Measurements from ENCODE around the gene SPATA24. TPM values are rescaled to one million over a fixed set of nuclear protein-coding genes. Genes with fewer than 3 reads are reported as not detected.
A peak's percentile ranks its signal among the peaks of the same experiment; 100 is the strongest.

Gene SPATA24
- total RNA-seq, 1 donor from 2014 or later: 3.7 TPM

DNA sequence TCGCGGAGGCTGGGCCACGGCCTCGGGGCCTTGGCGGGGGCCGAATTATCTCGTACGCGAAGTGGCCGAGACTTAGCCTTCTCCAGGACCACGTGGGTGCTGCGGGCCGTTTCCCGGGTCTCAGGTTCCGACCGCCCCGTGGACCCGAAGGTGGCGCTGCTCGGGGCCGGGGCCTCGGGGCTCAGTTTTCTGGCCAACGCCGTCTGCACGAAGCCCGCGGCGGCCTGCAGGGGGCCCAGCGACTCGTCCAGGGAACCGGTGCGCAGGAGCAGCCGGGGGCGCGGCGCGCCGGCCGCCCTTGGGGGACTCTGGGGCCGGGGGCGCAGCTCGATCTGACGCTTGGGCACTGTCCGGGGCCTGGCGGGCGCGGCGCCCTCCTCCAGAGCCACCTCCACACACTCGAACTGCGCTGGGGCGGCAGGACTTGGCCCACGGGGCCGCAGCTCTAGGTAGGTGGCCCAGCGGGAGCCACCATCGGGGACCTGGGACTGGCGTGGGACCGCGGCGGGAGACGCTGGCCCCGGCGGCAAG lies 9.7 kb downstream of the SPATA24 start:
- Mint-ChIP-seq H3K36me3 (ENCODE audit: low read depth) (peaks cover 1% of the 10 kb centered on the region), H3K4me3 (ENCODE audit: unreplicated experiment) (peak overlapping the region; percentile 75), H3K27me3 (ENCODE audit: low read depth) (no peaks in the 10 kb centered on the region), H3K9me3 (ENCODE audit: low read depth) (no peaks in the 10 kb centered on the region), H3K4me1 (ENCODE audit: low read depth) (peaks cover 13% of the 10 kb centered on the region), H3K27ac (ENCODE audit: unreplicated experiment) (no peak overlapping the region)
- peak; percentile 78 for TF ChIP-seq CTCF (IDR thresholded peaks at IDR 0.05)
- peak; percentile 86 for DNase-seq (ENCODE audit: low spot score)

GRCh38 chr5:139393497-139394122 lies 10.3 kb downstream of the SPATA24 start:
- peak; percentile 74 for DNase-seq (ENCODE audit: low spot score)
- Mint-ChIP-seq H3K27ac (ENCODE audit: unreplicated experiment) (no peak overlapping the region), H3K9me3 (ENCODE audit: low read depth) (no peaks in the 10 kb centered on the region), H3K27me3 (ENCODE audit: low read depth) (no peaks in the 10 kb centered on the region), H3K36me3 (ENCODE audit: low read depth) (peaks cover 1% of the 10 kb centered on the region), H3K4me3 (ENCODE audit: unreplicated experiment) (peak overlapping the region; percentile 75), H3K4me1 (ENCODE audit: low read depth) (peaks cover 13% of the 10 kb centered on the region)
- no peak for TF ChIP-seq CTCF (IDR thresholded peaks at IDR 0.05)

- peaks cover 1% of the 10 kb centered on the region for H3K36me3 Mint-ChIP-seq (ENCODE audit: low read depth)
- H3K4me3 Mint-ChIP-seq (ENCODE audit: unreplicated experiment): peak overlapping the region; percentile 75
- peak overlapping the region; percentile 27 for H3K27ac Mint-ChIP-seq (ENCODE audit: unreplicated experiment)
- peak; percentile 79 for TF ChIP-seq CTCF (IDR thresholded peaks at IDR 0.05)
- H3K4me1 Mint-ChIP-seq (ENCODE audit: low read depth): peaks cover 18% of the 10 kb centered on the region
- peak; percentile 92 for DNase-seq (ENCODE audit: low spot score)
- H3K27me3 Mint-ChIP-seq (ENCODE audit: low read depth): no peaks in the 10 kb centered on the region
- no peaks in the 10 kb centered on the region for H3K9me3 Mint-ChIP-seq (ENCODE audit: low read depth)
Observed at GRCh38 chr5:139392678-139393496, 11.0 kb downstream of the SPATA24 start.

- no peak for TF ChIP-seq CTCF (IDR thresholded peaks at IDR 0.05)
- Mint-ChIP-seq H3K4me1 (ENCODE audit: low read depth) (peaks cover 18% of the 10 kb centered on the region), H3K27ac (ENCODE audit: unreplicated experiment) (no peak overlapping the region), H3K27me3 (ENCODE audit: low read depth) (no peaks in the 10 kb centered on the region), H3K9me3 (ENCODE audit: low read depth) (no peaks in the 10 kb centered on the region), H3K36me3 (ENCODE audit: low read depth) (peaks cover 1% of the 10 kb centered on the region), H3K4me3 (ENCODE audit: unreplicated experiment) (no peak overlapping the region)
- DNase-seq (ENCODE audit: low spot score): peak; percentile 91
Observed at GRCh38 chr5:139392324-139392677, 11.6 kb downstream of the SPATA24 start.

GRCh38 chr5:139391570-139392323 lies 12.1 kb downstream of the SPATA24 start:
- no peaks in the 10 kb centered on the region for H3K27me3 Mint-ChIP-seq (ENCODE audit: low read depth)
- peak overlapping the region; percentile 14 for H3K27ac Mint-ChIP-seq (ENCODE audit: unreplicated experiment)
- peaks cover 1% of the 10 kb centered on the region for H3K36me3 Mint-ChIP-seq (ENCODE audit: low read depth)
- no peak overlapping the region for H3K4me3 Mint-ChIP-seq (ENCODE audit: unreplicated experiment)
- no peaks in the 10 kb centered on the region for H3K9me3 Mint-ChIP-seq (ENCODE audit: low read depth)
- peak; percentile 90 for DNase-seq (ENCODE audit: low spot score)
- H3K4me1 Mint-ChIP-seq (ENCODE audit: low read depth): peaks cover 18% of the 10 kb centered on the region
- TF ChIP-seq CTCF (IDR thresholded peaks at IDR 0.05): no peak

Measured in chondrocyte (in vitro differentiated cells).